DND-41 (cell line): ENCODE results near the gene DENND1A.

ENCODE experiments used
- EZH2 ChIP-seq: IDR thresholded peaks from 3 replicates; pipeline ENCODE4 v1.6.1; 2012; ENCODE audit warnings: borderline replicate concordance, low read depth, mild to moderate bottlenecking, moderate library complexity, low read length, inconsistent platforms; ENCODE audit not compliant: severe bottlenecking
- TF ChIP-seq, protein P1 (sequence below): IDR thresholded peaks from 2 replicates; pipeline ENCODE4 v1.5.1; 2012; ENCODE audit warnings: borderline replicate concordance, low read length, moderate library complexity, mild to moderate bottlenecking; ENCODE audit not compliant: poor library complexity, severe bottlenecking; ENCODE audit errors: extremely low read depth

GRCh38 chr9:123450996-123451395, 478.9 kb downstream of the DENND1A start:
- no peak for TF ChIP-seq EZH2
- TF ChIP-seq, protein P1, sequence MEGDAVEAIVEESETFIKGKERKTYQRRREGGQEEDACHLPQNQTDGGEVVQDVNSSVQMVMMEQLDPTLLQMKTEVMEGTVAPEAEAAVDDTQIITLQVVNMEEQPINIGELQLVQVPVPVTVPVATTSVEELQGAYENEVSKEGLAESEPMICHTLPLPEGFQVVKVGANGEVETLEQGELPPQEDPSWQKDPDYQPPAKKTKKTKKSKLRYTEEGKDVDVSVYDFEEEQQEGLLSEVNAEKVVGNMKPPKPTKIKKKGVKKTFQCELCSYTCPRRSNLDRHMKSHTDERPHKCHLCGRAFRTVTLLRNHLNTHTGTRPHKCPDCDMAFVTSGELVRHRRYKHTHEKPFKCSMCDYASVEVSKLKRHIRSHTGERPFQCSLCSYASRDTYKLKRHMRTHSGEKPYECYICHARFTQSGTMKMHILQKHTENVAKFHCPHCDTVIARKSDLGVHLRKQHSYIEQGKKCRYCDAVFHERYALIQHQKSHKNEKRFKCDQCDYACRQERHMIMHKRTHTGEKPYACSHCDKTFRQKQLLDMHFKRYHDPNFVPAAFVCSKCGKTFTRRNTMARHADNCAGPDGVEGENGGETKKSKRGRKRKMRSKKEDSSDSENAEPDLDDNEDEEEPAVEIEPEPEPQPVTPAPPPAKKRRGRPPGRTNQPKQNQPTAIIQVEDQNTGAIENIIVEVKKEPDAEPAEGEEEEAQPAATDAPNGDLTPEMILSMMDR = no peak
